GM21619 (cell line): ENCODE data around the gene RHD.
"Not testable (repeated sequence)": the region's sequence is repeated elsewhere in the genome, so short reads cannot be mapped to it uniquely, and the experiment has no call there.

Experiments used
- ATAC-seq: cut with Tn5 transposase; IDR thresholded peaks from one replicate; pipeline ENCODE4 v1.9.1; 2021; ENCODE audit not compliant: unreplicated experiment

Gene RHD

DNA sequence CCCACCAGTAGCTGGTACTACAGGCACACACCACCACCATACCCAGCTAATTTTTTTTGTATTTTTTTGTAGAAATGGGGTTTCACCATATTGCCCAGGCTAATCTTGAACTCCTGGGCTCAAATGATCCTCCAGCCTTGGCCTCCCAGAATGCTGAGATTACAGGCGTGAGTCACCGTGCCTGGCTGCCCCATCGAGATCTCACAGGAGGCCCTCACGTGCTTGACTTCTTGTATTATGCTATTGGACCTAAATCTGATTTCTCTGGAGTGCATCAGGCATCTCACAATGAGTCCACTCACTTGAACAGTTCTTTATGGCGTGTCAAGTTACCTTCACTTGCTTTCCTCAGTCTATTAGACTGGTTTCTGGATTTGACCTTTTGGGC, 15.7 kb upstream of the RHD start:
- ATAC-seq: no peak

DNA sequence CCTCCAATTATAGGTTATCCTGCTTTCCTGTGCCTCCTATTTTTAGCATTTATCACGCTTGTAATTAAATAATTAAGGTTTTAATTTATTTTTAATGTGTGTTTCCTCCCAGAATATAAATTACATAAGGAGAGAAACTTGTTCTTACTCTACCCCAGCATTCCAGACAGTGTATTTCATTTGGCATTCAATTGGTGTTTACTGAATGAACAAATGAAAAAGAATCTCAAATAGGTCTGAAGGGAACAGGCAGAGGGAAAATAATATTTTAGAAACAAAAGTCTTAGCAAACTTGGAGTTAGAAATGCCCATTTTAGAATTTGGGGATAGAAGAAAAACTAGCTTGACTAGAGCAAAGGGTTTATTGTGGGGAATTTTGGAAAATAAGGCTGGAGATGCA, 15.1 kb upstream of the RHD start:
- no peak for ATAC-seq

DNA sequence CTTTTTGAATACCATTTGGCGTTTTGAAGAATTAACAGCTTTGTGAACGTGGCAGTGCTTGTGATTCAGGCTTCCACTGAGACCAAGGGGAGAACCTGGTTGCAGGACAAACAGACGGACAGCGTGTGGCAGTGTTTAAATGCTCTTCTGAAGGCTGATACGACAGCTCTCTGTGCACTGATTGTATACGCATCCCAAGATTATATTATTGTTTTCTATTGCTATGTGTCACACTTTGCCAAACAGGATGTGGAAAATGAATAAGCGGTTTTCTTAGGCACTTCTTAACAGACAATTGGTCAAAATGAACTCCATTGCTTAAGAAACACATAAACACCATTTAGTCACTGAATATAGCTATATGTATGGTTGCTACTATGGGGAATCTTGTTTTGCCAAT, 12.5 kb upstream of the RHD start:
- not testable (repeated sequence) for ATAC-seq

GRCh38 chr1:25260336-25260735, 12.0 kb upstream of the RHD start:
- not testable (repeated sequence) for ATAC-seq

GRCh38 chr1:25266554-25267287, 5.6 kb upstream of the RHD start:
- ATAC-seq: peak; percentile 31

DNA sequence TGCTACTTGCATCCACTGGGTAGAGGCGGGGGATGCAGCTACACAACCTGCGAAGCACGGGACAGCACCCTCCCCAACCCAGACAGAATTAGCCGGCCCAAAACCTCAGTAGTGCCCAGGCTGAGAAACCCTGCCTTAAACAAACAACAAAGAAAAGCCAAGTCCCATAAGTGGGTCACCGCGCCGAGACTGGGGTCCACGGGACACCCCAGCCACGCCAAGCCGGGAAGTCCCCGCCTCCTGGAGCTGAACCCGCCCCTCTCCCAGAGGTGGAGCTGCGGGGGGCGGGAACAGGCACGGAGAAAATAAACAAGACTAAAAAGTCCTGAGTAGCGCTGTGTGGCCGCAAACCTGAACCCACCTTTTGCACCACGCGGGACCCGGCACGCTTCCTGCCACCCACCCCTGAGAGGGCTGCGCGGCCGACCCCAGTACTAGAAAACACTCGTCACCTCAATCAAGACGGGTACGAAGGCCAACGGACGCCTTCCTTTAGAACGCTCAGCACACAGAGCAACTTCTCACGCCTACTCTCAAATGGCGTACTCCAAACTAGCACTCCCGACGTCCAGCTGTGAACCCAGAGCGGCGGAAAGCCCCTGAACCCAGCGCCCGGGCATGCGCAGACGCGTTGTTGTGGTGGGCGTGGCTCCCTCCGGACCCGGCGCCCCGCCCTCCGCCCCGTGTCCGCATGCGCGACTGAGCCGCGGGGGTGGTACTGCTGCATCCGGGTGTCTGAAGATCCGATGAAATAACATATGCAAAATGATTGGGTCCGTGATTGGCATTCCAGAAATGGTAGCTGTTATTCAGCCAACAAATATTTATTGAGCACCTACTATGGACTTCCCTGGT, 4.8 kb upstream of the RHD start:
- peak; percentile 57 for ATAC-seq

DNA sequence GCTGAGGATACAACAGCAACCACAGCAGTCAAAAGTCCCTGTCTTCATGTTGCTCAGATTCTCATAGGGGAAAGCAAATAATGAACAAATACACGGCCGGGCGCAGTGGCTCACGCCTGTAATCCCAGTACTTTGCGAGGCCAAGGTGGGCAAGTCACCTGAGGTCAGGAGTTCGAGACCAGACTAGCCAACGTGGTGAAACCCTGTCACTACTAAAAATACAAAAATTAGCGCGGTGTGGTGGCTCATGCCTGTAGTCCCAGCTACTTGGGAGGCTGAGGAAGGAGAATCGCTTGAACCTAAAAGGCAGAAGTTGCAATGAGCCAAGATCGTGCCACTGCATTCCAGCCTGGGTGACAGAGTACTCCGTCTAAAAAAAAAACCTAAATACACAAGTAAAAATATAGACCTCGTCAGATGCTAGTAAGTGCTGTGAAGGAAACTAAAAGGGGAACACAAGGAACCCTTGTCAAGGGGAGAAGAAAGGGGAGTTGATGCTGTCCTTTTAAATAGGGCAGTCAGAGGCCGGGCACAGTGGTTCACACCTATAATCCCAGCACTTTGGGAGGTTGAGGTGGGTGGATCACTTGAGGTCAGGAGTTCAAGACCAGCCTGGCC, 4.1 kb upstream of the RHD start:
- ATAC-seq: not testable (repeated sequence)

- not testable (repeated sequence) for ATAC-seq
Measured at GRCh38 chr1:25275648-25276047, 3.3 kb downstream of the RHD start.

GRCh38 chr1:25277295-25277694, 5.0 kb downstream of the RHD start:
- ATAC-seq: not testable (repeated sequence)

DNA sequence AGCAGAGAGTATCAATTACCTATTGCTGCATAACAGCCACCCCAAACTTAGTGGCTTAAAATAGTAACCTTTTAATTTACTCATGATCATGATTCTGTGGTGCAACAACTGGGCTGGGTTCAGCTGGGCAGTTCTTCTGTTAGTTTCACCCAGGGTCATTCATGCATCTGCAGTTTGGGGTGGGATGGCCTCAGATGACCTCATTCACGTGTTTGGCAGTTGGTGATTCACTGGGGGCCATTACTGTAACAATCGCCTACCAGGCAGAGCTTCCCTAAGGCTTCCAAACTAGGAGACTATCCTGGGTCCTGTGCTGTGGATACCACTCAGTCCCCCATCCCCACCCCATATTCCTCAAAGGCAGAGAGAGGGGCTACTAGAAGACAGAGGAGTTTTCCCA, 6.0 kb downstream of the RHD start:
- not testable (repeated sequence) for ATAC-seq

DNA sequence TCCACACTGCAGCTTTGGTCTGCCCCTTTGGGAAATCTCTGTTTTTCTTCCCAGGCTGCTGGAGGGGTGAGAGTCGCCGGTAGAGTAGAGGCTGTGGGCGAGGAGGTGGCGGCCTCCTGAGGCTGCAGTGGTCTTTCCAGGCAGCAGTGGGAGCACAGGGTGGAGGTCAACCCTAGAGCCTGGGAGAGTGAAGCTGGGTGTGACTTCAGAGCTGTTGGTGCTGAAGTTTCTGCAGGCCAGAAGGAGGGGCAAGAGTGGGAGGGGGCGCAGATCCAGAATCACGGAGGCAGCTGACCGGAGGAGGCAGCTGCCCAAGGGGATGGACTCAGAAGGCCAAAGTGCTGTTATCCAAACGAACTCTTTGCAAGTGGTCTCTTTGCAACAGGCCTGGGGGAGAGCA, 6.5 kb downstream of the RHD start:
- not testable (repeated sequence) for ATAC-seq

- not testable (repeated sequence) for ATAC-seq
Measured at GRCh38 chr1:25279693-25280111, 7.4 kb downstream of the RHD start.

- not testable (repeated sequence) for ATAC-seq
Measured at GRCh38 chr1:25285862-25286261, 13.6 kb downstream of the RHD start.

- not testable (repeated sequence) for ATAC-seq
Measured at GRCh38 chr1:25287164-25287563, 14.9 kb downstream of the RHD start.

- ATAC-seq: not testable (repeated sequence)
Measured at GRCh38 chr1:25288573-25289101, 16.3 kb downstream of the RHD start.

DNA sequence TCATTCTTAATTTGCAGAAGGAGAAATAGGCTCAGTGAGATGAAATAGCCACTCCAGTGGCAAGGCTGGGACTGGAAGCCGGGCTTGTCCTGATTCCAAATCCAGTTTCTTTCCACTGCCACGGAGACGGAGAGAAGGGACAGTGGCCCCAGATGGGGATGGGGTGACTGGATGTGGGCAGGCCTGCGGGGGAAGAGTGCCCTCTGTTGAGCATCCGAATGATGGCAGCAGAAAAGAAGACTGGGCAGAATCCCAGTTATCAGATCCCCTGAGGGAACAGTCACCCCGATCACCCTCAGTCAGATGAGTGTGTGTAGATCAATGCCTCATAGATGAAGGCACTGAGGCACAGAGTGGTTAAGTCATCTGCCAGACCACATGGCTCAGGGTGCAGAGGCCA, 17.7 kb downstream of the RHD start:
- not testable (repeated sequence) for ATAC-seq

- ATAC-seq: not testable (repeated sequence)
Measured at GRCh38 chr1:25293426-25293825, 21.1 kb downstream of the RHD start.

GRCh38 chr1:25294889-25295826, 22.8 kb downstream of the RHD start:
- not testable (repeated sequence) for ATAC-seq

GRCh38 chr1:25296501-25296900, 24.2 kb downstream of the RHD start:
- not testable (repeated sequence) for ATAC-seq

DNA sequence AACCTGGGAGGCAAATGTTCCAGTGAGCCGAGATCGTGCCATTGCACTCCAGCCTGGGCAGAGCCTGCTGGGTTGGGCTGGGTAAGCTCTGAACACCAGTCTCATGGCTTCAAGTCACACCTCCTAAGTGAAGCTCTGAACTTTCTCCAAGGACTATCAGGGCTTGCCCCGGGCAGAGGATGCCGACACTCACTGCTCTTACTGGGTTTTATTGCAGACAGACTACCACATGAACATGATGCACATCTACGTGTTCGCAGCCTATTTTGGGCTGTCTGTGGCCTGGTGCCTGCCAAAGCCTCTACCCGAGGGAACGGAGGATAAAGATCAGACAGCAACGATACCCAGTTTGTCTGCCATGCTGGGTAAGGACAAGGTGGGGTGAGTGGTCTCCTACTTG, 28.4 kb downstream of the RHD start:
- not testable (repeated sequence) for ATAC-seq
